Measurements from ENCODE around the gene AIFM3. TPM values are rescaled to one million over a fixed set of nuclear protein-coding genes. Genes with fewer than 3 reads are reported as not detected.
A peak's percentile ranks its signal among the peaks of the same experiment; 100 is the strongest.

The AIFM3 gene
- total and polyA plus RNA-seq, 2 of the 13 experiments (the other 11 are each of a cell fraction or from before 2014, with no cell fraction given), result 9.0 to 15.3 TPM

- TF ChIP-seq ZNF777 (CRISPR knock-in tag; IDR thresholded peaks at IDR 0.05) (no peak), SAFB2 (CRISPR knock-in tag; IDR thresholded peaks at IDR 0.05; ENCODE audit: borderline replicate concordance, low read depth) (no peak), PITX1 (CRISPR knock-in tag; IDR thresholded peaks at IDR 0.05) (peak; percentile 59; the same call in 1 of the 2 replicates), SMAD1 (CRISPR knock-in tag; IDR thresholded peaks at IDR 0.05; ENCODE audit: borderline replicate concordance, low read depth) (no peak), ZNF614 (CRISPR knock-in tag; IDR thresholded peaks at IDR 0.05; ENCODE audit: borderline replicate concordance) (peak; percentile 68; the same call in 1 of the 2 replicates), ARID3A (IDR thresholded peaks at IDR 0.05; ENCODE audit: low read depth, low read length) (no peak), NFKBIZ (CRISPR knock-in tag; IDR thresholded peaks at IDR 0.05) (no peak), SRSF4 (IDR thresholded peaks at IDR 0.05; ENCODE audit: low read depth, low read length, poor library complexity, severe bottlenecking) (no peak), MBD4 (IDR thresholded peaks at IDR 0.05; ENCODE audit: borderline replicate concordance, low read length) (no peak), E2F1 (CRISPR knock-in tag; IDR thresholded peaks at IDR 0.05) (no peak), KDM5B (CRISPR knock-in tag; IDR thresholded peaks at IDR 0.05; ENCODE audit: borderline replicate concordance) (no peak), NCOA5 (CRISPR knock-in tag; IDR thresholded peaks at IDR 0.05) (no peak), SNAPC2 (CRISPR knock-in tag; IDR thresholded peaks at IDR 0.05) (no peak), ZNF883 (CRISPR knock-in tag; IDR thresholded peaks at IDR 0.05; ENCODE audit: not compliant biosample characterization) (no peak), CENPT (CRISPR knock-in tag; IDR thresholded peaks at IDR 0.05; ENCODE audit: low read depth) (no peak), ZBTB37 (CRISPR knock-in tag; IDR thresholded peaks at IDR 0.05) (no peak), ZMYM2 (CRISPR knock-in tag; IDR thresholded peaks at IDR 0.05) (0 out of 2 replicates have a peak, but pooled peaks have one; percentile 19), ZNF121 (CRISPR knock-in tag; IDR thresholded peaks at IDR 0.05) (no peak), NKX3-1 (CRISPR knock-in tag; IDR thresholded peaks at IDR 0.05) (no peak), ZNF33A (CRISPR knock-in tag; IDR thresholded peaks at IDR 0.05; ENCODE audit: borderline replicate concordance) (no peak), ZNF292 (CRISPR knock-in tag; IDR thresholded peaks at IDR 0.05; ENCODE audit: borderline replicate concordance, low read depth) (peak; percentile 82; the same call in 1 of the 2 replicates)
- TF ChIP-seq, protein P1, sequence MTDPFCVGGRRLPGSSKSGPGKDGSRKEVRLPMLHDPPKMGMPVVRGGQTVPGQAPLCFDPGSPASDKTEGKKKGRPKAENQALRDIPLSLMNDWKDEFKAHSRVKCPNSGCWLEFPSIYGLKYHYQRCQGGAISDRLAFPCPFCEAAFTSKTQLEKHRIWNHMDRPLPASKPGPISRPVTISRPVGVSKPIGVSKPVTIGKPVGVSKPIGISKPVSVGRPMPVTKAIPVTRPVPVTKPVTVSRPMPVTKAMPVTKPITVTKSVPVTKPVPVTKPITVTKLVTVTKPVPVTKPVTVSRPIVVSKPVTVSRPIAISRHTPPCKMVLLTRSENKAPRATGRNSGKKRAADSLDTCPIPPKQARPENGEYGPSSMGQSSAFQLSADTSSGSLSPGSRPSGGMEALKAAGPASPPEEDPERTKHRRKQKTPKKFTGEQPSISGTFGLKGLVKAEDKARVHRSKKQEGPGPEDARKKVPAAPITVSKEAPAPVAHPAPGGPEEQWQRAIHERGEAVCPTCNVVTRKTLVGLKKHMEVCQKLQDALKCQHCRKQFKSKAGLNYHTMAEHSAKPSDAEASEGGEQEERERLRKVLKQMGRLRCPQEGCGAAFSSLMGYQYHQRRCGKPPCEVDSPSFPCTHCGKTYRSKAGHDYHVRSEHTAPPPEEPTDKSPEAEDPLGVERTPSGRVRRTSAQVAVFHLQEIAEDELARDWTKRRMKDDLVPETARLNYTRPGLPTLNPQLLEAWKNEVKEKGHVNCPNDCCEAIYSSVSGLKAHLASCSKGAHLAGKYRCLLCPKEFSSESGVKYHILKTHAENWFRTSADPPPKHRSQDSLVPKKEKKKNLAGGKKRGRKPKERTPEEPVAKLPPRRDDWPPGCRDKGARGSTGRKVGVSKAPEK (CRISPR knock-in tag; IDR thresholded peaks at IDR 0.05; ENCODE audit: borderline replicate concordance), result no peak
- TF ChIP-seq, protein P2, sequence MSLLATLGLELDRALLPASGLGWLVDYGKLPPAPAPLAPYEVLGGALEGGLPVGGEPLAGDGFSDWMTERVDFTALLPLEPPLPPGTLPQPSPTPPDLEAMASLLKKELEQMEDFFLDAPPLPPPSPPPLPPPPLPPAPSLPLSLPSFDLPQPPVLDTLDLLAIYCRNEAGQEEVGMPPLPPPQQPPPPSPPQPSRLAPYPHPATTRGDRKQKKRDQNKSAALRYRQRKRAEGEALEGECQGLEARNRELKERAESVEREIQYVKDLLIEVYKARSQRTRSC (CRISPR knock-in tag; IDR thresholded peaks at IDR 0.05; ENCODE audit: low read depth), result no peak
Observed at GRCh38 chr22:20949698-20950183, 17.3 kb upstream of the AIFM3 start (continued).
